ENCODE measurements around the gene RDX. TPM values are rescaled to one million over a fixed set of nuclear protein-coding genes. Genes with fewer than 3 reads are reported as not detected.

The RDX gene
- total and polyA plus RNA-seq, 2 of the 13 experiments (the other 11 are each of a cell fraction or from before 2014, with no cell fraction given) = 20.7 to 63.1 TPM

DNA sequence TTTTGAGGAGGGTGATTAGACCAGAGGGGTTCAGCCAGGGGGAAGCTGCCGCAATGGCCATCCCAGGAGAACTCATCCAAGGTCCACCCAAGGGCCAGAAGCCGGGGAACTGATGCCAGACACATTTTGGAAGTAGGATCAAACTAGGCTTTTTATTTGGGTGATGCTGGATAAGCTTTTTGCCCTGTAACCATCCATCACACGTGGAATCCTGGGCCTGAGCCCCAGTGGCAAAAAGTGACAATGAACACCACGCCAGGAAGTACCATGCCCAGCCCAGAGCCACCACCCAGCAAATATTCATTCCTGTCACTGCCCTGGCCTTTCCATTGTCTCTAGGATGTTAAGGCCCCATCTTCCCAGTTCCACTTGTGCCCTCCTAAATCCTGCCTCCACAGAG is 117.3 kb downstream of the RDX start:
- no TSS peak for BruUV-seq (replicated peaks)
- in situ Hi-C loops (cut with HindIII; ENCODE audit: extremely low pct_ligation_motif_present, low pct_unique_long_range_greater_than_20kb) = no loop called here

More for the DNA sequence above, 117.3 kb downstream of the RDX start:
- H3K27me3 ChIP-seq (ENCODE audit: control insufficient read depth in 1 of 2, insufficient read depth in 2 of 2, low read length in 2 of 2) = peaks cover 0 to 5% of the 10 kb centered on the region in 2 experiments; a peak in 2 of 5 replicates
- no peak overlapping the region for H3K9ac ChIP-seq (ENCODE audit: insufficient read depth, low read depth, low read length)
- ATAC-seq (no peak), FAIRE-seq (no peak), DNase-seq (ENCODE audit: low spot score) (no peak)
- H4K20me1 ChIP-seq (ENCODE audit: insufficient read depth, low read length) = no peaks in the 10 kb centered on the region
- no peaks in the 10 kb centered on the region for H3K36me3 ChIP-seq (replicated peaks in 1 of 2; ENCODE audit: control insufficient read depth in 1 of 2, insufficient read depth in 2 of 2, low read length in 2 of 2)
- no peak overlapping the region for H3K4me2 ChIP-seq (ENCODE audit: low read depth, low read length)
- WGBS (ENCODE audit: low lambda C conversion rate) = 48% methylated on average over 2 of the region's 4 CpGs
- no peak overlapping the region for H3K27ac ChIP-seq (ENCODE audit: extremely low read length, insufficient read depth, low read length)
- peaks cover 15% of the 10 kb centered on the region; the same call in 1 of the 2 replicates for H3K4me1 ChIP-seq (ENCODE audit: insufficient read depth, low read length)
- no peak overlapping the region for H3K4me3 ChIP-seq (replicated peaks in 1 of 3; ENCODE audit: insufficient read depth in 1 of 3, low read depth in 2 of 3, low read length in 3 of 3)
- no peaks in the 10 kb centered on the region for H3K9me3 ChIP-seq (ENCODE audit: low read length)
- H3K79me2 ChIP-seq (ENCODE audit: insufficient read depth, low read length) = no peaks in the 10 kb centered on the region
- intact Hi-C loops (cut with micrococcal nuclease; ENCODE audit: unreplicated experiment) = no loop called here
- TF ChIP-seq ARNT2 (CRISPR knock-in tag; IDR thresholded peaks at IDR 0.05; ENCODE audit: low read depth) (no peak), ZNF317 (CRISPR knock-in tag; IDR thresholded peaks at IDR 0.05) (no peak), ZBTB1 (CRISPR knock-in tag; IDR thresholded peaks at IDR 0.05; ENCODE audit: borderline replicate concordance) (no peak), KLF15 (CRISPR knock-in tag; IDR thresholded peaks at IDR 0.05; ENCODE audit: borderline replicate concordance) (no peak), CEBPB (IDR thresholded peaks at IDR 0.05; ENCODE audit: borderline replicate concordance, low read depth, low read length) (no peak), ZNF235 (CRISPR knock-in tag; IDR thresholded peaks at IDR 0.05; ENCODE audit: borderline replicate concordance) (no peak), SRSF1 (optimal IDR thresholded peaks at IDR 0.05; ENCODE audit: low read depth, low read length) (no peak), RFX3 (CRISPR knock-in tag; IDR thresholded peaks at IDR 0.05) (no peak), KAT7 (CRISPR knock-in tag; IDR thresholded peaks at IDR 0.05; ENCODE audit: borderline replicate concordance) (no peak), TSC22D2 (CRISPR knock-in tag; IDR thresholded peaks at IDR 0.05; ENCODE audit: borderline replicate concordance) (no peak)
- TF ChIP-seq, protein P1, sequence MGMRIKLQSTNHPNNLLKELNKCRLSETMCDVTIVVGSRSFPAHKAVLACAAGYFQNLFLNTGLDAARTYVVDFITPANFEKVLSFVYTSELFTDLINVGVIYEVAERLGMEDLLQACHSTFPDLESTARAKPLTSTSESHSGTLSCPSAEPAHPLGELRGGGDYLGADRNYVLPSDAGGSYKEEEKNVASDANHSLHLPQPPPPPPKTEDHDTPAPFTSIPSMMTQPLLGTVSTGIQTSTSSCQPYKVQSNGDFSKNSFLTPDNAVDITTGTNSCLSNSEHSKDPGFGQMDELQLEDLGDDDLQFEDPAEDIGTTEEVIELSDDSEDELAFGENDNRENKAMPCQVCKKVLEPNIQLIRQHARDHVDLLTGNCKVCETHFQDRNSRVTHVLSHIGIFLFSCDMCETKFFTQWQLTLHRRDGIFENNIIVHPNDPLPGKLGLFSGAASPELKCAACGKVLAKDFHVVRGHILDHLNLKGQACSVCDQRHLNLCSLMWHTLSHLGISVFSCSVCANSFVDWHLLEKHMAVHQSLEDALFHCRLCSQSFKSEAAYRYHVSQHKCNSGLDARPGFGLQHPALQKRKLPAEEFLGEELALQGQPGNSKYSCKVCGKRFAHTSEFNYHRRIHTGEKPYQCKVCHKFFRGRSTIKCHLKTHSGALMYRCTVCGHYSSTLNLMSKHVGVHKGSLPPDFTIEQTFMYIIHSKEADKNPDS (CRISPR knock-in tag; IDR thresholded peaks at IDR 0.05) = no peak
- TF ChIP-seq, protein P2, sequence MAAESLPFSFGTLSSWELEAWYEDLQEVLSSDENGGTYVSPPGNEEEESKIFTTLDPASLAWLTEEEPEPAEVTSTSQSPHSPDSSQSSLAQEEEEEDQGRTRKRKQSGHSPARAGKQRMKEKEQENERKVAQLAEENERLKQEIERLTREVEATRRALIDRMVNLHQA (CRISPR knock-in tag; IDR thresholded peaks at IDR 0.05) = no peak
- no peak overlapping the region for H2AFZ ChIP-seq (ENCODE audit: low read length)
- ChIA-PET POLR2A (no interaction called here), CTCF (ENCODE audit: low intra/inter-chr PET ratio, low total read pairs) (no interaction called here)

Data from HepG2 (cell line).